H1 (cell line): ENCODE measurements around the gene CCDC137. TPM values are rescaled to one million over a fixed set of nuclear protein-coding genes. Genes with fewer than 3 reads are reported as not detected.

Experiments
- ATF3 ChIP-seq: IDR thresholded peaks from 2 replicates; pipeline ENCODE4 v1.6.1; 2011; ENCODE audit warnings: low read depth, mild to moderate bottlenecking, low read length; ENCODE audit not compliant: insufficient read depth
- CTBP2 ChIP-seq: IDR thresholded peaks from 2 replicates; pipeline ENCODE4 v1.7.0; 2011; ENCODE audit warnings: borderline replicate concordance, mild to moderate bottlenecking, moderate library complexity, mixed read lengths, low read length; ENCODE audit not compliant: insufficient read depth, insufficient read length
- CTCF ChIP-seq, 3 experiments: IDR thresholded peaks; 1 replicate in 2 of 3; 2 replicates in 1 of 3; pipeline versions ENCODE4 v1.5.1 to v1.6.1; 2011; ENCODE audit warnings: low read length in 3 of 3, mild to moderate bottlenecking in 3 of 3, inconsistent platforms in 2 of 3, low read depth in 1 of 3, moderate library complexity in 1 of 3; ENCODE audit not compliant: insufficient read depth in 1 of 3; ENCODE audit errors: control extremely low read depth in 1 of 3
- polyA plus RNA-seq, 7 experiments: library from polyadenylated mRNA; depleted of rRNA in 3 of 7; stranded (reverse) in 5 of 7; unstranded in 2 of 7; fragments of >200 nt in 5 of 7; fragments of 200-250 nt in 2 of 7; gene quantifications; 1 replicate in 5 of 7; 2 replicates in 1 of 7; 4 replicates in 1 of 7; pipeline versions ENCODE4 v1.2.1 to v1.2.3, GENCODE V29; 2011 to 2013; ENCODE audit warnings: missing spikeins in 2 of 7, mixed read lengths in 2 of 7
- total RNA-seq: library from RNA; stranded (reverse); fragmentation: NEBNext Ultra II Directional; extraction: Animal tissue kit (Norgen Biotek cat#: 25700); gene quantifications from 2 replicates; pipeline ENCODE4 v1.2.1, GENCODE V29; 2021

The CCDC137 gene
- total and polyA plus RNA-seq, 2 of the 8 experiments (the other 6 are each of a cell fraction or from before 2014, with no cell fraction given), result 17.6 to 38.6 TPM

DNA sequence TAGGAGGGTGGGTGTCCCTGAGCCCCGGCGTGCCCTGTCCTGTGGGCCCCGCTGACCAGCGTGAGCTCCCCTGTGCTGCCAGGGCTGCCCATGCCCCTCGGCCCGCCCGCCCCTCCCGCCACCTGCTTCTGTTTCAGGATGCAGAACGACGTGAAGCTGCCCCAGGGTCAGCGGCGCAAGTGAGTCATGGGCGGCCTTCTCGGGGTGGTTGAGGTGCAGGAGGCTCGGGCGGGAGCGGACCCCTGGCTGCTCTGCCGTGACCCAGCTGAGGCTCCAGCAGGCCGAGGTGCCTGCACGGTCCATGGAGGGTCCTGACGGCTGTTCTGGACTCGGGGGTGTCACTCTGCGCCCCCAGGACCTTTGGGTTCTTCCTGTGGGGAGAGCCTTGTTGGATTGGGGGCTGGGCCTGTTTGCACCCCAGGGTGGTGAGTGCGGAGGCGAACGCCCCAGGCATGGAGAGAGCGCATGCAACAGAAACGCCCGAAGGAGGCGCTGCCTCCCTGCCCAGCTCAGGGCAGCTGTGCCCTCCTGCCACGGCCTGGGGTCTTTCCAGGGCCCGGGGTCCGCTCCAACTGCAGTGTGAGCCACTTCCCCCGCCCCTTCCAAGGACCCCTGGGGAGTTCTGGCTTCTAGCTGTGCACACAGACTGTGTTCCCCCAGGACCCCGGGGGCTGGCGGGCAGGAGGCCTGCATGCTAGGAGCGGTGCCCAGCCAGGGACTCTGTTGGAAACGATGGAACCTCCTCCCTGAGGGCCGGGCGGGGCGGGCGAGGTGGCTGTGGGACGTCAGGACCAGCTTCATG, 49.5 kb downstream of the CCDC137 start (continued):
- TF ChIP-seq CTCF (IDR thresholded peaks at IDR 0.05; ENCODE audit: control extremely low read depth in 1 of 3, insufficient read depth in 1 of 3, low read depth in 1 of 3, low read length in 3 of 3) (peak in 2 of 3 experiments; percentile 30 to 31; a peak in 2 of 4 replicates), CTBP2 (no peak), ATF3 (no peak)
